ENCODE measurements around the gene FGFR3. TPM values are rescaled to one million over a fixed set of nuclear protein-coding genes. Genes with fewer than 3 reads are reported as not detected.

The FGFR3 gene
- total RNA-seq, 2 donors from 2014 or later, result 8.7 to 78.2 TPM

GRCh38 chr4:1850276-1850675 is 57.2 kb downstream of the FGFR3 start:
- H3K27me3 ChIP-seq (replicated peaks; ENCODE audit: insufficient read depth), result no peaks in the 10 kb centered on the region
- TF ChIP-seq POLR2A (IDR thresholded peaks at IDR 0.05) (no peak), POLR2AphosphoS5 (IDR thresholded peaks at IDR 0.05) (no peak), CTCF (IDR thresholded peaks at IDR 0.05) (no peak)
- no peak overlapping the region for H3K27ac ChIP-seq
- intact Hi-C loops (cut with DNase I), result no loop called here
- H3K4me1 ChIP-seq (replicated peaks), result no peaks in the 10 kb centered on the region
- H3K9me3 ChIP-seq, result no peaks in the 10 kb centered on the region
- no peak overlapping the region for H3K4me3 ChIP-seq
- H3K36me3 ChIP-seq, result no peaks in the 10 kb centered on the region
- no peak for DNase-seq (ENCODE audit: low spot score)
- 90% methylated on average over 10 of the region's 10 CpGs for WGBS

GRCh38 chr4:1851160-1851559 is 58.1 kb downstream of the FGFR3 start:
- no peak for TF ChIP-seq POLR2A (IDR thresholded peaks at IDR 0.05)
- Histone ChIP-seq H3K4me3 (no peak overlapping the region), H3K36me3 (no peaks in the 10 kb centered on the region), H3K27ac (no peak overlapping the region), H3K4me1 (replicated peaks) (no peaks in the 10 kb centered on the region), H3K27me3 (replicated peaks; ENCODE audit: insufficient read depth) (no peaks in the 10 kb centered on the region), H3K9me3 (no peaks in the 10 kb centered on the region)
- WGBS, result 78% methylated on average over 11 of the region's 11 CpGs
- no peak for DNase-seq (ENCODE audit: low spot score)
- intact Hi-C loops (cut with DNase I), result no loop called here

- no peaks in the 10 kb centered on the region for H3K36me3 ChIP-seq
- TF ChIP-seq CTCF (IDR thresholded peaks at IDR 0.05) (no peak), POLR2A (IDR thresholded peaks at IDR 0.05) (no peak), POLR2AphosphoS5 (IDR thresholded peaks at IDR 0.05) (no peak)
- H3K27me3 ChIP-seq (replicated peaks; ENCODE audit: insufficient read depth), result no peaks in the 10 kb centered on the region
- no peaks in the 10 kb centered on the region for H3K4me1 ChIP-seq (replicated peaks)
- no peaks in the 10 kb centered on the region for H3K9me3 ChIP-seq
- no peak overlapping the region for H3K27ac ChIP-seq
- no peak for DNase-seq (ENCODE audit: low spot score)
- 78% methylated on average over 16 of the region's 16 CpGs for WGBS
- intact Hi-C loops (cut with DNase I), result no loop called here
- no peak overlapping the region for H3K4me3 ChIP-seq
Measured at GRCh38 chr4:1851575-1852410, 58.7 kb downstream of the FGFR3 start.

GRCh38 chr4:1852904-1853623 is 60.0 kb downstream of the FGFR3 start:
- no peaks in the 10 kb centered on the region for H3K9me3 ChIP-seq
- H3K27ac ChIP-seq, result no peak overlapping the region
- H3K27me3 ChIP-seq (replicated peaks; ENCODE audit: insufficient read depth), result no peaks in the 10 kb centered on the region
- no peaks in the 10 kb centered on the region for H3K36me3 ChIP-seq
- no peak for TF ChIP-seq POLR2AphosphoS5 (IDR thresholded peaks at IDR 0.05)
- no peak for TF ChIP-seq CTCF (IDR thresholded peaks at IDR 0.05)
- TF ChIP-seq POLR2A (IDR thresholded peaks at IDR 0.05), result no peak
- DNase-seq (ENCODE audit: low spot score), result no peak
- peaks cover 5% of the 10 kb centered on the region for H3K4me1 ChIP-seq (replicated peaks)
- WGBS, result 73% methylated on average over 9 of the region's 9 CpGs
- no peak overlapping the region for H3K4me3 ChIP-seq
- intact Hi-C loops (cut with DNase I), result no loop called here

GRCh38 chr4:1854752-1855151 is 61.7 kb downstream of the FGFR3 start:
- WGBS, result 69% methylated on average over 1 of the region's 1 CpG
- Histone ChIP-seq H3K36me3 (no peaks in the 10 kb centered on the region), H3K27ac (no peak overlapping the region), H3K27me3 (replicated peaks; ENCODE audit: insufficient read depth) (no peaks in the 10 kb centered on the region), H3K4me1 (replicated peaks) (peaks cover 5% of the 10 kb centered on the region), H3K4me3 (peak overlapping the region; percentile 82 to 94), H3K9me3 (no peaks in the 10 kb centered on the region)
- intact Hi-C loops (cut with DNase I), result no loop called here
- TF ChIP-seq POLR2A (IDR thresholded peaks at IDR 0.05), result no peak
- no peak for TF ChIP-seq CTCF (IDR thresholded peaks at IDR 0.05)
- no peak for DNase-seq (ENCODE audit: low spot score)
